Neural progenitor cell (in vitro differentiated cells): ENCODE data around the gene ZNF446. TPM values are rescaled to one million over a fixed set of nuclear protein-coding genes. Genes with fewer than 3 reads are reported as not detected.
"Not testable (repeated sequence)": the region's sequence is repeated elsewhere in the genome, so short reads cannot be mapped to it uniquely, and the experiment has no call there.

ENCODE experiments used
- DNase-seq: peaks from one replicate; pipeline ENCODE4 v3.0.0-alpha.2; 2016; ENCODE audit warnings: low spot score
- H2AFZ ChIP-seq: fragments of 200-600 bp; sonication (generic); replicated peaks from 2 replicates; pipeline ENCODE4 v1.6.1; 2016; ENCODE audit warnings: antibody characterized with exemption
- H3F3A ChIP-seq: fragments of 200-600 bp; sonication (generic); 2 replicates; pipeline ENCODE4 v1.6.1; 2016; ENCODE audit warnings: antibody characterized with exemption, low read depth
- H3K27ac ChIP-seq: fragments of 200-600 bp; sonication (generic); 2 replicates; pipeline ENCODE4 v1.5.1; 2016; ENCODE audit warnings: mild to moderate bottlenecking
- H3K27me3 ChIP-seq: fragments of 200-600 bp; sonication (generic); 2 replicates; pipeline ENCODE4 v1.6.1; 2016; ENCODE audit warnings: mild to moderate bottlenecking, moderate library complexity
- H3K36me3 ChIP-seq: fragments of 200-600 bp; sonication (generic); 2 replicates; pipeline ENCODE4 v1.5.1; 2016
- H3K4me1 ChIP-seq: fragments of 200-600 bp; sonication (generic); 2 replicates; pipeline ENCODE4 v1.6.1; 2016; ENCODE audit warnings: mixed run types
- H3K4me2 ChIP-seq: fragments of 200-600 bp; sonication (generic); 2 replicates; pipeline ENCODE4 v1.6.1; 2016
- H3K4me3 ChIP-seq: fragments of 200-600 bp; sonication (generic); 2 replicates; pipeline ENCODE4 v1.5.1; 2016
- H3K79me2 ChIP-seq: fragments of 200-600 bp; sonication (generic); 2 replicates; pipeline ENCODE4 v1.6.1; 2016; ENCODE audit warnings: low read depth
- H3K9ac ChIP-seq: fragments of 200-600 bp; sonication (generic); 2 replicates; pipeline ENCODE4 v1.6.1; 2016
- H3K9me3 ChIP-seq: fragments of 200-600 bp; sonication (generic); 2 replicates; pipeline ENCODE4 v1.5.1; 2016; ENCODE audit warnings: low read depth
- H4K20me1 ChIP-seq: fragments of 200-600 bp; sonication (generic); 2 replicates; pipeline ENCODE4 v1.6.1; 2016; ENCODE audit warnings: low read depth
- H3K27ac Mint-ChIP-seq: 3 replicates; pipeline ENCODE4 v1.8.0; 2021; ENCODE audit warnings: mixed read lengths
- H3K27me3 Mint-ChIP-seq: 2 replicates; pipeline ENCODE4 v1.8.0; 2022; ENCODE audit warnings: low read depth, mild to moderate bottlenecking, inconsistent platforms, moderate library complexity, mixed read lengths; ENCODE audit not compliant: insufficient read depth
- H3K36me3 Mint-ChIP-seq: 3 replicates; pipeline ENCODE4 v1.8.0; 2021; ENCODE audit warnings: mixed read lengths
- H3K4me1 Mint-ChIP-seq: 3 replicates; pipeline ENCODE4 v1.8.0; 2021; ENCODE audit warnings: mixed read lengths
- H3K4me3 Mint-ChIP-seq: 3 replicates; pipeline ENCODE4 v1.8.0; 2021; ENCODE audit warnings: mild to moderate bottlenecking, moderate library complexity, mixed read lengths
- H3K9me3 Mint-ChIP-seq: 3 replicates; pipeline ENCODE4 v1.8.0; 2020; ENCODE audit warnings: mixed read lengths
- CTCF ChIP-seq: fragments of 200-600 bp; sonication (generic); IDR thresholded peaks from 2 replicates; pipeline ENCODE4 v1.5.1; 2017; ENCODE audit warnings: antibody characterized with exemption, mild to moderate bottlenecking
- EZH2 ChIP-seq: fragments of 200-600 bp; sonication (generic); IDR thresholded peaks from 2 replicates; pipeline ENCODE4 v1.6.1; 2017; ENCODE audit warnings: antibody characterized with exemption, mild to moderate bottlenecking, moderate library complexity
- EZH2phosphoT487 ChIP-seq: fragments of 200-600 bp; sonication (generic); IDR thresholded peaks from 2 replicates; pipeline ENCODE4 v1.6.1; 2017; ENCODE audit warnings: antibody characterized with exemption
- total RNA-seq: library from RNA; depleted of rRNA; stranded (reverse); fragments of >200 nt; gene quantifications from 2 replicates; pipeline ENCODE4 v1.2.3, GENCODE V29; 2015; ENCODE audit warnings: low replicate concordance

The ZNF446 gene
- total RNA-seq, 1 donor from 2014 or later: 4.4 TPM

- H3K27me3 ChIP-seq: peaks cover 44% of the 10 kb centered on the region
- peaks cover 20% of the 10 kb centered on the region for H3K27me3 Mint-ChIP-seq
- peaks cover 12% of the 10 kb centered on the region for H3K4me1 Mint-ChIP-seq
- H3K36me3 ChIP-seq, H4K20me1 ChIP-seq, H3F3A ChIP-seq, H2AFZ ChIP-seq, H3K4me1 ChIP-seq, H3K9me3 ChIP-seq, H3K27ac Mint-ChIP-seq, H3K79me2 ChIP-seq, H3K27ac ChIP-seq, H3K4me3 ChIP-seq, H3K4me2 ChIP-seq, DNase-seq, H3K9ac ChIP-seq: not testable (repeated sequence)
- H3K4me3 Mint-ChIP-seq: peak overlapping the region; percentile 11
- H3K9me3 Mint-ChIP-seq: peaks cover 27% of the 10 kb centered on the region
- peaks cover 12% of the 10 kb centered on the region for H3K36me3 Mint-ChIP-seq
Measured at GRCh38 chr19:58449980-58450379, 26.2 kb upstream of the ZNF446 start.

DNA sequence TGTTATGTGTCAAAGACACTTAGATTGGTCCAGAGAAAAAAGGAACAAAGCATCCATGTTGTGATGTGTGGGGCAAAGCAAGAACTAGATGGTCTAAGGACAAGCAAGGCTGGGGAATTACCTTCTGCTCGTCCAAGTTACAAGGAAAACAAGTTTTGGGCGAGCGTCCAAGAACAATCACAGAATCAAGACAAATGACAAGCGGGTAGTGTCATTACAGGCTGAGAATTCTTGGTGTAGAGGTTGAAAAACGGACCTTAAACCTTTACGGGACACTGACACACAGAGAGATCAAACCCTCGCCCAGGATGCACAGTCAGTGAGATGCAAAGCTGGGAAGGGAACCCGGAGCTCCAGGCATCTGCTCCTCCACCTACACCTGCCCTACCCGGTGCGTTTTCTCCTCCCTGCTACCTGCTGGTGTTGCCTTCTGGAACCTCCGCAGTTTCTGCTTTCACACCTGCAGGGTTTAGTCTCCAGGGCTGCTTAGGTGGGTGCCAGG is 25.2 kb upstream of the ZNF446 start:
- Mint-ChIP-seq H3K4me1 (peaks cover 12% of the 10 kb centered on the region), H3K27ac (no peak overlapping the region), H3K9me3 (peaks cover 27% of the 10 kb centered on the region), H3K27me3 (peaks cover 20% of the 10 kb centered on the region), H3K36me3 (peaks cover 12% of the 10 kb centered on the region), H3K4me3 (peak overlapping the region; percentile 91)
- Histone ChIP-seq H3K9me3 (peaks cover 4% of the 10 kb centered on the region), H3K4me3 (peak overlapping the region; percentile 83), H3K9ac (no peak overlapping the region), H3F3A (no peaks in the 10 kb centered on the region), H3K4me2 (peak overlapping the region; percentile 85), H3K36me3 (no peaks in the 10 kb centered on the region), H3K4me1 (no peaks in the 10 kb centered on the region), H3K79me2 (no peaks in the 10 kb centered on the region), H2AFZ (peak overlapping the region; percentile 88), H4K20me1 (no peaks in the 10 kb centered on the region), H3K27me3 (peaks cover 36% of the 10 kb centered on the region), H3K27ac (no peak overlapping the region)
- no peak for DNase-seq
- no peak for TF ChIP-seq EZH2
- TF ChIP-seq EZH2phosphoT487: no peak
- no peak for TF ChIP-seq CTCF

DNA sequence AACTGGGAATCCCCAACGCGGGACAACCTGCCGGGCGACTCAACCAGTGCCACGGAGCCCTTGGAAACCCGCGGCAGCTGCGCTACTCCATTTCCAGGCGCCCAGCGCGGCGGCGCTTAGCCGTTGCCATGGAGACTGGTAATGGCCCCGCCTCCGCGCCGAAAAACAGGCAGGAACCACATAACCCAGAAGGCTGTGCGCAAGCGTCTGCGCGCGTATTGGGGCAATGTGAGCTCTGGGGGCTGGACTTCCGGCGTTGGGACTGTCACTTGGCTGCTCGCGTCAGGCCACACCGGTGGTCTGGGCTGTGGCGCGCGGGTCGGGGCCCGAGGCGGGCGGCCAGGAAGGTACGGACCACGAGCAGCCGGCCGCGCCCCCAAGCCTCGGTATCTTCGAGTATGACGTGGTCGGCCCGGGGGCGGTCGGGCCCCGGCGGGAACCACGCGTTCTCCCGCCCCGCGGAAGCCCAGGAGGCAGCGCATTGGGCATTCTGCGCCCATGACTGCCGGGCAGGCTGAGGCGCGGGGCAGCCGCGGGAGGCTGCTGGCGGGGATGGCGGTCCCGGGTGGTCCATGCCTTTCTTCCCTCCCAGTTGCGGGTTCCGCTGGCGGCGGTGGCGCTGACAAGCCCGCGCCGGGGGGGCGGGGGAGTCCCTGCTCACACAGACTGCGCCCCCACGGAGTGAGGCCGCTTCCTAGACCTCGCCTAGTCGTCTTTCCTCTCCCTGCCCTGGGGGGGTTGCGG is 24.6 kb upstream of the ZNF446 start, which contains the start of gene ZNF324B:
Gene ZNF324B (plus strand): TSS at position 265 of the 744 bp plus-strand sequence. CDS start 2,080 bp downstream, outside the sequence.
- Histone ChIP-seq H4K20me1 (no peaks in the 10 kb centered on the region), H2AFZ (peak within 1 kb of the TSS; percentile 88), H3K9me3 (peaks cover 4% of the 10 kb centered on the region), H3K36me3 (no peaks in the 10 kb centered on the region), H3K4me1 (no peaks in the 10 kb centered on the region), H3F3A (no peaks in the 10 kb centered on the region), H3K4me3 (peak within 1 kb of the TSS; percentile 83), H3K9ac (no peak within 1 kb of the TSS), H3K27me3 (peaks cover 32% of the 10 kb centered on the region), H3K4me2 (peak within 1 kb of the TSS; percentile 85), H3K79me2 (no peaks in the 10 kb centered on the region), H3K27ac (no peak within 1 kb of the TSS)
- peaks cover 12% of the 10 kb centered on the region for H3K36me3 Mint-ChIP-seq
- peak within 1 kb of the TSS; percentile 91 for H3K4me3 Mint-ChIP-seq
- peaks cover 17% of the 10 kb centered on the region for H3K27me3 Mint-ChIP-seq
- DNase-seq: peak; percentile 99
- peaks cover 27% of the 10 kb centered on the region for H3K9me3 Mint-ChIP-seq
- TF ChIP-seq CTCF (no peak), EZH2phosphoT487 (no peak), EZH2 (peak; percentile 50)
- no peak within 1 kb of the TSS for H3K27ac Mint-ChIP-seq
- H3K4me1 Mint-ChIP-seq: peaks cover 12% of the 10 kb centered on the region

DNA sequence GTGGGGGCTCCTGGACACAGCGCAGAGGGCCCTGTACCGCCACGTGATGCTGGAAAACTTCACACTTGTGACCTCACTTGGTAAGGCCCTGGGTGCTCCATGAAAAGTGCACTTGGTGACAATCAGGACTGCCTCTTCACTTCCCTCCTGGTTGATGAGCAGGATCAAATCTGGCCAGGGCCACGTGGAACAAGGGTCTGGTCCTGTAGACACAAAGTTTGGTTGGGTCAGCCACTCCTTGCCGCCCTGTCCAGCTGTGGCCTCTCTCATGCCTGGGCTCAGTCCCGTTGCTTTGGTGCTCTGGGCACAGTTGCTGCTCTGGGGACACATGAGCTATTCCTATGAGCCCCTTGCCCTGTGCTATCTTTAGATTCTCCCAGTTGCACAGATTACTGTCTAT is 22.4 kb upstream of the ZNF446 start:
- H3K4me3 Mint-ChIP-seq: no peak overlapping the region
- DNase-seq: no peak
- no peak overlapping the region for H2AFZ ChIP-seq

More for the DNA sequence above, 22.4 kb upstream of the ZNF446 start:
- Mint-ChIP-seq H3K9me3 (peaks cover 10% of the 10 kb centered on the region), H3K27me3 (peaks cover 9% of the 10 kb centered on the region), H3K36me3 (peaks cover 15% of the 10 kb centered on the region), H3K4me1 (peaks cover 12% of the 10 kb centered on the region), H3K27ac (no peak overlapping the region)
- Histone ChIP-seq H3K9ac (no peak overlapping the region), H3K4me2 (no peak overlapping the region), H3F3A (no peaks in the 10 kb centered on the region), H3K27ac (no peak overlapping the region), H3K36me3 (no peaks in the 10 kb centered on the region), H3K27me3 (peaks cover 32% of the 10 kb centered on the region), H3K79me2 (no peaks in the 10 kb centered on the region), H3K4me3 (no peak overlapping the region), H3K9me3 (peaks cover 2% of the 10 kb centered on the region), H4K20me1 (no peaks in the 10 kb centered on the region), H3K4me1 (no peaks in the 10 kb centered on the region)
- no peak for TF ChIP-seq EZH2
- TF ChIP-seq EZH2phosphoT487: no peak
- no peak for TF ChIP-seq CTCF
